ENCODE results near the gene GRB10.

GRB10 gene

DNA sequence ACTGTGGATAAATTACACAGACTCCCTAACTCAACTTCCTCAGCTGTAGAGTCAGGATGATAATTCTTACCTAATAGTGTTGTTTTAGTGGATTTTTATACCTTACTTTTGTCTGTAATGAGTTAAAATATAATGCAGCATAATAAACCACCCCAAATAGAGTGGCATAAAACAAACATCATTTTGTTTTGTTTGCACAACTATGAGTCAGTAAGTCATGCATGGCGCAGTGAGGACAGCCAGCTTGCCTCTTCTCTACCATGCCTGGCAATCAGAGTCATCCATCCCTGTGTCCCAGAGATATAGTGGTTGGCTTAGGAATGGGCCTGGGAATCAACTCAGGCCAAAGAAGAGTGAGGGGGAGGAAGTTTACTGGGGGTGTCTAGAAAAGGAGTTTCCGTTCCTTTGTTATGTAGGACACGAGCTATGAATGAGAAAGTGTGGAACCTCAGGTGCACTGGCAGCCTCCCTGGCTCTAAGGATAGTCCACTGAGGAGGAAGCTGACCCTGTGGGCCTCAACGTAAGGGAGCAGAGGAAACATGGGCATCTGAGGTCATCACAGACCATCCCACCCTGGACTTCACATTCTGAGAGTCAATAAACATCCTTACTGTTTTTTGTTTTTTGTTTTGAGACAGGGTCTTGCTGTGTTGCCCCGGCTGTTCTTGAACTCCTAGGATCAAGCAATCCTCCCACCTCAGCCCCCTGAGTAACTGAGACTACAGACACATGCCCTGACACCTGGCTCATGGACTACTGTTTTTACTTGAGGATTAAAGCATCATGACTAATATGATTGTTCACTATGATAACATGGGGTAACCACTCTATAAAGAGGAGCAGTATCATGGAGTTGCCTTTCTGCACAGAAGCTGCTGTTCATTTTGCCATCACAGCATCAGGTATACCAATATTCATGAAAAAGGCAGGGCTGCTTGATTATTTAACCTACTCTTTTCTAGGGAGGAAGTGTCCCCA lies 21.0 kb upstream of the GRB10 start:
- DNase-seq, result no peak

DNA sequence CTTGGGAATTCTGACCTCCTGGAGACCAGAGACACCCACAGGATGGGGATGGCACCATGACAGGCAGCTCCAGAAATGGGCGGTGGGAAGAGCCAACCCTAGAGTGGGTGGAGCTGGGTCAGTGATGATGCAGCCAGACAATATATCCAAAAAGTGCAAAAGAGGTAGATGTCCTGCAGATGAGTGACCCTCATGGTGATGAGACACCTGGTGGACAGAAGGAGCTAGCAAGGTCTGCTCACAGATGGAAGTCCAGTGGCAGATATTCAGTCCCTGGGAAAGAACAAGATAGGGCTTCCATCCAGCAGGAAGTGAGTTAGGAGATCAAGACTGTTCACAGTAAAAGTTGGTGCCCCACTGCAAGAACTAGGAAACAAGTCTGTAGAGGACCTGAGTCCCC lies 19.2 kb upstream of the GRB10 start:
- DNase-seq, result no peak

DNA sequence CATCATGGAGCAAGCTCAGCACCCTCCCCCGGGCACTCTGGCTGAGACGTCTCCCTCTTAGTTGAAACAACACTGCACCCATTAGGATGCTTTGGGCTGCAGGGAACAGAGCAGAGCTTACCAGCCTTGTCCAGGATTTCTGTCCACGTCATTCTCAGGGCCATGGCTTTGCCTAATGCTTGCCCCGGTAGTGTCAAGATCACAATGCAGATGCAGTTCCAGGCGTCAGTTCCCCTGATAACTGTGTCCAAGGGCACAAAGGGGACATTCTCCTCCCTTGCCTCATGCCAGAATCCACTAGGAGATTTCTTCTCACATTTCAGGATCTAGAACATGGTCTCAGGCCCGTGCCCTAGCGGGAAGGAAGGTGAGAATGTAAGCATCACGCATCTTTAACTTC lies 17.2 kb upstream of the GRB10 start:
- DNase-seq, result no peak

DNA sequence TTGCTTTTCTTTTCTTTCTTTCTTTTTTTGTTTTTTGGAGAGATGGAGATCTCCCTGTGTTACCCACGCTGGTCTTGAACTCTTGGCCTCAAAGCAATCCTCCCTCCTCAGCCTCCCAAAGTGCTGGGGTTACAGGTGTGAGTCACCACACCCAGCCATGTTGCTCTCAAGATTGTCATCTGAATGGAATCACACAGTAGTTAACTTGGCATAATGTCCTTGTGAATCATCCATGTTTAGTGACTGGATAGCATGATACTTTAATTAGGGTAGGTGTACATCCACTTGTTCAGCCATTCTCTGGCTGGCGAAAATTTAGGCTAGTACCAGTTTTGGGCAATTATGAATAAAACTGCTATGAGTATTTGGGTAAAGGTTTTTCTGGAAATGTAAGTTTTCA lies 15.4 kb upstream of the GRB10 start:
- DNase-seq, result no peak

DNA sequence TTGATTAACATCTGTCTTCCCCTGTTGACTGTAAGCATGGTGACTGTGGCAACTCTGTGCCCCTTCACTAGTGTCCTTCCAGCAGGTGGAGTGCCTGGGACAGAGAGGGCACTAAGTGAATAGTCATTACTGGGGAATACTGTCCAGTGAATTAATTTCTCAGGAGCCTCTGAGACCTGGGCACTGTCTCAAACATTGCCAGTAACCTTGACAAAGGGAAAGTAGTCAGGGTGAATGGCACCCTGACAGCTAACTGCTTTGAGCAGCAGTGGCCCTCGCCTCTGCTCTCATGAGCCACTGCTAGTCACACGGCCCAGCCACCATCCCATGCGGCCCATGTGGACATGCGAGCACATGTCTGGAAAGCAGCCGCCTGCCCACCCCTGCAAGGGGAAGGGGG lies 13.1 kb upstream of the GRB10 start:
- DNase-seq, result no peak

DNA sequence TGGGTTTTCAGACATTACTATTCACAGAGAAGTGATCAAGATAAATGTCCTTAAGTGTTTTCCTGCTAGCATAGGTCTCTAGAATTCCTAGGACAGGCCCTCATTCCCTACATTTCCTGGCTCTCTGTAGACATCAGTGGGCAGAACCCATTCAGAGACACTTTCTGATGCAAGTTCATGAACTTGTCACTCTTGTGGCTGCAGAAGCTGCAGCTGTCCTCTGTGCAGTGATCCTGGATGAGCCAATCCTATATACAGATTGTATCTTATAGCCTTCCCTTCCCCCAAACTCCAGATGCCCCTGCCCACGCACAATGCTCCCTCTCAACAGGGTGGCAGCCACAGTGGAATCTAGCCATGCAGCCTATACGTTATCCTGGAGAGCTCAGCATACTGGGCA lies 12.6 kb upstream of the GRB10 start:
- DNase-seq, result no peak

DNA sequence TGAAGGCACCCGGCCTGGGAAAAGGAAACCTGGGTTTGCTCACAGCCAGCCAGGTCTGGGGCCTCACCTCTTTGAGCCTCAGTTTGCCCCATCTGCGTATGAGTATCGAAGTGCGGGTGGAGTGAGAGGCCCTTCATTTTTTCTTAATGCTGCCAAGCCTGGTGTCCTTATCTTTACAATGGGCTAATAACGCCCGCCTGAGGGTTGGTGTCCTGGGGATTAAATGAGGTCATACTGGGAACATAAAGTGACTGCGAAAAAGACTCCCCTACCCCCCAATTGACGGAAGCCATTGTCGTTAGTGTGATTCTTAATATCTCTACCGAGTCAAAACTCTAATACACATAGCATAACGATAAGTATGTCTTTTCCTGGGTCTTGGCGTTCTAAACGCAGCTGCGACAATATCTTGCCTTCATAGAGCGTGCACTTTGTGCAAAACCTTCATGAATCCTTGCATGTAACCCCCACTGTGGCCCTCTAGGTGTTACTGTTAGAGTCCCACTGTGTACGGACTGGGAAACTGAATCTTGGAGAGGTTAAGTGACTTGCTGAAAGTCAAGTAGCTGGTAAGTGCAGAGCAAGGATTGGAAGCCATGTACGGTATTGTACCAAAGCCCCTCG lies 11.4 kb upstream of the GRB10 start:
- no peak for DNase-seq

DNA sequence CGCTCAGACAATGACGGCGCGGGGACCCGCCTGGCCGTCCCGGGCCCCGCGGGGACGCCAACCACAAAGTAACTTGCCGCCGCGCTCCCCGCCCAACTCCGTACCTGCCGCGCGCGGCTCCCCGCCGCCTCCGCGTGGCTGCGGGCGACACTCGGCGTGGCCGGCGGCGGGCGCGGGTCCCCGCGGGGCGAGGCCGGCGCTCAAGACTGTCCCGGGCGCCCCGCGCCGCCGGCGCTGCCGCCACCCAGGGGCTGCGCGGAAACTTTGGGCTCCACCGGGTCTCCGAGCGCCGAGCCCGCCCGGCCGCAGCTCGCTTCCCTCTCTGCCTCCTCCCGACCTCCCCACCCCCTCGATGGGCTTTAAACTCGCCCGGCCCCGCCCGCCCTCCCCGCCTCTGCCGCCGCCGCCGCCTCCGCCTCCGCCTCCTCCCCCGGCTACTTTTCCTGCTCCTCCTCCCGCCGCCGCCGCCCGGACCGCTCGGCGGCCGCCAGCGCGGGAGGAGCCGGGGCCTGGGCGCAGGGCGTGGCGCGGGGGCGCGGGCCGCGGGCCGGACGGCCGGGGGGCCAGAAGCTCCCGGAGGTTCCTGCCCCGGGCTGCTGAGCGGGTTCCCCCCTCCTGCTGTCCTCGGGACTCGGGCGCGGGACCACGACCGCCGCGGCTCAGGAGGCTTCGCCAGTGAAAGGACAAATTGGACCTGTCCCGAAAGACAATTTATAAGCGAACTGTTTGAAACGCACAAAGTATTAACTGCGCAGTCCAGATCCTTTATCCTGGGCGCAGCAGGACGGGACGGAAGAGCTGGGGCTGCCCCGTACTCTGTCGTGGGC lies 10.6 kb upstream of the GRB10 start:
- peak; percentile 46 for DNase-seq

DNA sequence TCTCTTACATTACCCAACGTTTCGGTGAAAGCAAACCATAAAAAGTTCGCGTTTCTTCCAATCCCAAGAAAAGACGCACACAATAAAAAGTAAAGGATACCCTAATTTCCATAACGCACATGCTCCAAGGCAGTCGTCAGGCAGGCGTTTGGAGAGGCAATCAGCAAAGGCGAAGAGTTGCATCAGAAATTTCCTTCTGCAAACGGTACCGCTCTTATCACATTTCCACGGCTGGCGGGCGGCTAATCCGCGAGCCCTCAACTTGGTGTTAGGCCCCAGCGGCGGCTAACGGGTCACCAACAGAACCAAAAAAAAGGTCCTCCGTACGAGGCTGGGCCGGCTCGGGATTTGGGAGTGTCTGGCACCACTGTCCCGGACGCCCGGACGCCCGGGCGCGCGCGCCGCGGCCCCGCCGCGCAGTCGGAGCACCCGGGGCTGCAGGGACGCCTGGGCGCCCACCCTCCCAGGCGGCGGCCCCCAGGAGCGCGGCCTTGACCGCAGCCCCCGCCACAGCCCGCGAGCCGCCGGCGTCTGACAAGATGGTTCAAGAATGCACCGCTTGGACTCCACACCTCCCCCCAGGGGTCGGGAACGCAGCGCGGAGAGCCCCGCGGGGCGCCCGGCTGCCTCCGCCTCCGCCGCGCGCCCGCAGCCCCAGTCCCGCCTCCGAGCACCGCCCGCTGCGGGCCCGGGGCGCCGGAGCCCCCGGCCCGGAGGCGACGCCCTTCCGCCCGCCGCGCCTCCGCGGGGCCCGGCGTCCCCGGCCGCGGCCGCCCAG lies 9.8 kb upstream of the GRB10 start:
- peak; percentile 20 for DNase-seq

DNA sequence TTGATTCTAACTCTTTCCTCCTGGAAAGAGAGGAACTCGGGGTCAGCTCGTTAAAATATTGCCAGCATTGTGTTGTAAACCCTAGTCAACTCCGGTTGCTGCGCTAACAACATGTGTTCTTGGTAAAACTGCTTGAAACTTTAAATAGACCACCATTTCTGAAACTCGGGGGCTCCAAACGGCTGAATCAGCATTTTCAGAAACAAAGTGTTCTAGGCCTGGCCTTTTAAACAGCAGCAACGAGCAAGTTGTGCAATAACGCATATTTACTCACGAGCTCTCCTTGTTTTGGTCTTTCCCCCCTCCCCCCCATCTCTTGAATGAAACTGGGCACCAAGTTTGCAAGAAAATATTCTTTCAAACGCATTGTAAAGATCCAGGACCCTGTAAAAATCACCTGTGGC lies 9.2 kb upstream of the GRB10 start:
- DNase-seq, result no peak

DNA sequence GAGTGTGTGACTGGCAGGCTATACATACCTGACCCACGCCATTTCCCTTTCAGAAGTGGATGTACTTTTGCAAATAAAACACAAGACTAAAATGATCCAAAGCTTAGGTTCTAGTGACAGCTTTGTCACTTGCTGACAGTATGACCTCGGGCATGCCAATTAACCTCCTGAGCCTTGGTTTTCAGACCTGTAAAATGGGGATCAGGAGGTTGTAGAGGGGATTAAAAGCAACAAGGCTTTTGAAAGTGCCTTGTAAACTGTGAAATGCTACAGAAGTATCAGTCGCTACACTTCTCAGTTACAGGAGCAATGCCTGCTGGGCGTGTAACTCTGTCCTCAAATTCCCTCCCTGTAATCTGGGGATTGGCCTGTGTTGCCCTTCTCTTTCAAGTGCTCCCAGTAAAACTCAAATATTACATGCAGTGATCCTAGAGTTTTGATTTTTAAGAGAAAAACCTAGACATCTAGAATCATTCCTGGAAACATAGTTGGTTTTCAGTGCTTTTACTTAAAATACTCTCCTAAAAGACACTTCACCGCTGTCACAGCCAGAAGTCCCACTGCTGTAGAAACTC lies 8.8 kb upstream of the GRB10 start:
- DNase-seq, result no peak

DNA sequence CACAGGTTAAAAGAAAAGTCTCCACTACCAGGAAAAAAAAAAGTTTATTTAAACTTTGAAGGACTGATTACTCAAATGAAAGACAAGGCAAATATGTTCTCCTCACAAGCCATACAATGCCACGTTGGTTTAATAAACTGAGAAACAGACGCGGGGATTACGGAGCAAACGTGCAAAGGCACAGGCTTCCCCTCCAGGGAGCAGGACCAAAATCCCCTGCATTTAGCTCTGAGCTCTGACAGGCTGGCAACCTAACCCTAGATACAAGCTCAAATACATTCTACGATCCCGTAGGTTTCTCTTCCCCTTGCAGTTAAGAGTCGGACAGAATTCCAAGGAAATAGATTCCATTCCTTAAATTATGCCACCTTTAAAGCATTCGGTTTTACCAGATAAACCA lies 7.7 kb upstream of the GRB10 start:
- no peak for DNase-seq

DNA sequence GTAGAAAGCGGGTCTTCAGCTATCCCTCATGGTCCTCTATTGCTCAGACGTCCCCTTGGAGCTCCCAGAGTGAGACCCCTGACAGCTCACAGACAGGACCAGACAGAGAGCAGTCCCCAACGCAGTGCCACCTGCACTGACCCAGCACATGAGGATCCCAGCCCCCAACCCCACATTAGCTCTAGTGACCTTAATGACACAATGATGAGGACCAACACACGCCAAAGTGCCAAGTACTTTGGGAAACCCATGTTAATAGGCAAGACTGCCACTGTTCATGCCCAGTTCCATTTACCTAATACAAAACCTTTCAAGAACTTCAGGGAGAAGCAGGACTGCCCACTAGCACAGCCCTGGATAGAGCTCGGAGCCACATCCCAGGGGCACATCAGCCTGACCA lies 5.7 kb upstream of the GRB10 start:
- no peak for DNase-seq

DNA sequence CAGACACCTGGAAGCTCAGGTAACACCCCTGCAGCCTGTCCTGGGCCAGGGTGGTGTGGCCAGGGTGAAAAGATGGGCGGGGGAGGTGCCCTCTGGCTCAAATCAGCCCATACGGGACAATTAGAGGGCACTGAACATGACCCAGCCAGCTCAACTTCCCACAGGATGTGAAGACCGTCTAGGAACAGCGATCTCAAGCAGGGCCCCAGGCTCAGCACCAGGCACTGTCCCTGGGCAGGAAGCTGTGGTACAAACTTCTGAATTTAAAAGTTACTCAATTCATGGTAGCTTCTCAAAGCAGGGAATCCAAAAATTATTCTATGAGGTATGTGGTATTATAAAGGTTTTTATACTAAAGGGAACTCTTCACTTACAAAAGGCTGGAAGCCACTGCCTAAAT lies 5.1 kb upstream of the GRB10 start:
- DNase-seq, result no peak

DNA sequence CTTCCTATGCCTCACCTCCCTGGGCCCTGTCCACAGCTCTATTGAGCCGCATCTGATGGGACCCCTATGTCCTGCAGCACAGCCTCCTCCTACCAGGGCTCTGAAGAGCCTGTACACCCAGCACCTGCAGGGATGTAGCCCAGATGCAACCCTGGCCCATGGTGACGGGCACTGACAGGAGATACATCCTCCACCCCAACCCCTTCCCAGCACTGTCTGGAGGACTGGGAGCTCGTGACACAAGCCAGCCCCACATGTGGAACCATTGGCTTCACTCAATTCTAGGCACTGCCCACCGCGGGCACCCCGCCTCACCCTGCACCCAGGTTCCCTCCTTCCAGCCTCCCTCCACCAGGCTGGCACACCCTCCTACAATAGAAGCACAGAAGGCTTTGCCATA lies 2.6 kb upstream of the GRB10 start:
- no peak for DNase-seq

DNA sequence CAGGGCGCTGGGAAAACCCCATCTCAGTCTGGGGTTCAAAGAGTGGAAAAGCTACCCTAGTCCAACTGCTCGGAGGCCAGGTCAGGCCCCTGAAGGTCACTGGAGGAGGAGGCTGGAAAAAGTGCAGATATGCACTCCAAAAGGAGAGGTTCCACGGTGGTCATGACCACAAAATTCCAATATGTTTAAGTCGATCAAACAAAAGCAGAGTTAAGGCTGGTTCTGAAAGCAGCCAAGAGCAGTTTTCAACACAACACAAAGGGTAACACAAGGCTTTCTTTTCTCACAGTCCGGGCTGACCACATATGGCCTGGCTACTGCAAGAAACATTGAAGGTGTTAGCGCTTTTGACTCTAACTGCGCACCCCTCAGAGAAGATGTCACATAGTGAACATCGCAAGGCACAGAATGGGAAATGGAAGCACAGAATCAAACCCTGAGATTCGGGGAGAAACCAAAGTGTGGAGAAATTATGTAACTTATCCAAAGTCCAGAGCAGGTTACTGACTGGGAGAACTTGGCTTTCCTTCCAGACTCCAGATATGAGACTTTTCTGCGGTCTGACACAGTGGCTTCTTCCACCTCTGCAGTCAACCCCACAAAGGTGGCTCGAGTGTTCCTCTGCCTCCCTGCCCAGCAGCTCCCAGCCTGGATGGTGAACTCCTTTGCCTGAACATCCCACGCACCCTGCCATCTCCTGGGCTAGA lies 1.3 kb upstream of the GRB10 start:
- no peak for DNase-seq

DNA sequence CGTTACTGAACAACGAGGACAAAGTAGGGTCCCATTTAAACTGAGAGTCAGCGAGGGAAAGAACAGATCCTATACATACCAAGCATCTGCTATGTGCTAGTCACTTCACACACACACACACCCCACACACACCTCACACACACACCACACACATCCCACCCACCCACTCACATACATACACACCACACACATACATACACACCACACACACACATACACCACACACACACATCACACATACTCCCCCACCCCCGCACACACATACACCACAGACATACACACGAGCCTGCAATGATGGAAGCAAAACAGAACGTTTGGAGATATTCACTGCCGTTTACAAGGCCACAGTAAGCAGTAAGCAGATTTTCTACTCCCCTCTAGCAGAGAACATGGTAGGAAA lies 607 bp upstream of the GRB10 start:
- DNase-seq, result no peak

DNA sequence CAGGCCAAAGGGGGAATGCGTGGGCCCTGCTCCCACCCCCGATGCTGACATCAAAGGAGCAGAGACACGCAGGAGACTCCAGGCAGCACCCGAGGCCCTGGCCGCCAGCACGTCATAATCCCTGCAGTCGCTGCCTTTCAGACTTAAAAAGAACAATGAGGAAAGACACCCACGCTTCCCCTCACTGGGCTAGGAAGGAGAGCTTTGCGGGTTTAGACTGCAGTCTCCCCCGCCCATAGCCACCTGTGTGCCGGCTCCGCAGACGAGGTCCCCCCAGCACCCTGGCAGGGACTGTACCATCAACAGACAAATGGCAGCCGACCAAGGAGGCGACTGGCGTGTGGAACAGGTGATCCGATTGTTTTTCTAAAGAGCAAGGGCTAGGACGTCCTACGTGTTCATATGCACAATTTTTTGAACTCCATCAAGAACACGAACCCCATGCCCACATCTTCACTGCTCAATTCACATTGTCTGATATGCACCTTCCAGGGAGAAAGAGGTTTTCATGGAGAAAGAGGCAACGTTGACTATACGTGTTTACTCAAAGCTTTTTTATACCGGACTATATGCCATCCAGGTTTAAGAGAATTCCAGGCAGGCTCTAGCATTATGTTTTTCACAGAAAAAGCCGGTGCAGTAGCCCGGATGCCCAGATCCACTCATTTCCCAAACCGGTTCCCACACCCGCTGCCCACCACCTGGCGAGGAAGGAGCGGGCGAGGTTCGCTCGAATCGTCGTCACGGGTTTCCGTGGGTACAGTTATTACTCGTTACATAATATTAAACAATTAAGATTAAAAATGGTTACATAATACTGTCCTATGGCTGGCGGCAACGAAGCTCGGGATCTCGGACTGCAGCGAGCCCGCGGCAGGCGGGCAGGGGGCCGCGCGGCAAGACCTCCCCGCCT lies 1.1 kb downstream of the GRB10 start:
- DNase-seq, result peak; percentile 53

DNA sequence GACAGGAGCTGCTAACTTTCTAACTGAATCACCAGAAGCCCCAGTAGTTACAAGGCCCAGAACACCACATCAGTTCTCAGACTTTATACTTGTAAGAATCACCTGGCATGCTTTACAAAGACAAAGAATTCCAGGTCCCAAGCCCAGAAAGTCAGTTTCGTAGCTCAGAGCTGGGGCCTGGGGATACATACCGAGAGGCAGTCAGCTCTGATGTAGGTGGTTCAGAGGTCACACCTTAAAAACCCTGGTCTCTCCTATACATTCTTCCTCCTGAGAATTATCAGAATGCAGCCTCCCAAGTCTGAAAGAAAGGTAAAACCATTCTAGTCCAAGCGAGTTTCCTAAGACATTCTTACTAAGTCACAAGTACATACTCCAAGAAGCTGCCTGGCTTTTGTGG lies 2.3 kb downstream of the GRB10 start:
- DNase-seq, result no peak

DNA sequence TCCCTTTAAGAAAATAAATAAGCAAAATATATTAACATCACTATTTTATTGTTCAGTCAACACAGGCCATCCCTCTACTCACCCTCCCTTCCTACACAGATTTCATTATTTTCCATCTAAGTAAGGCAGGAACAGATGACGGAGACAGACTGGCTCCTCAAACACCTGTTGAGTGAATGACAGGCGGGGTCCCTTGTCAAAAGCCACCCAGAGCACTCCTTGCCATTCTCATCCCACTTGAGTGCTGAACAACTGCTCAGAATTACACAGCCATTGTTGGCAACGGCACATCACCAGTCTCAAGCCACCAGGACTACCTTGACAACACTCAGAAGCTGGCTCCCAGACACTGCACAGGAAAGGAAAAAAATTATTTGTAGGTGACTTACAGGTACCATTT lies 3.3 kb downstream of the GRB10 start:
- no peak for DNase-seq

DNA sequence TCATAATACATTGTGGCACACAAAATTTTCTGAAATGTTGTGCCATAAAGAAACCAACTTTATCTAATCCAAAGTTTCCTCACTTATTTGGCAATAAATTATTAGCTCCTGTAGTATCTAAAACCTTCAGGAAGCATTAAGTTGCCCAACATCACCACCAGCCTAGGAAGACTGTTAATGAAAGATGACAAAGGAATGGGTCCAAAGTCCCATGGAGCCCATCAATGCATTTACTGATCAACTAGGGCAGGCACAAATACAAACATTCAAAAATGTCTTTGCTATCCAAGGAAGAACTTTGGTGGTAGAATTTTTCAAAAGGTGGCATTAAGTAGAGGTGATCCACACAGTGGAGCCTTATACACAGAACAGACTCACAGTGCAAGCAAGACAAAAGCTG lies 4.5 kb downstream of the GRB10 start:
- no peak for DNase-seq
